ENCODE data around the gene FOXB1. TPM values are rescaled to one million over a fixed set of nuclear protein-coding genes. Genes with fewer than 3 reads are reported as not detected.

The FOXB1 gene
- total RNA-seq, 1 donor from 2014 or later: not detected

DNA sequence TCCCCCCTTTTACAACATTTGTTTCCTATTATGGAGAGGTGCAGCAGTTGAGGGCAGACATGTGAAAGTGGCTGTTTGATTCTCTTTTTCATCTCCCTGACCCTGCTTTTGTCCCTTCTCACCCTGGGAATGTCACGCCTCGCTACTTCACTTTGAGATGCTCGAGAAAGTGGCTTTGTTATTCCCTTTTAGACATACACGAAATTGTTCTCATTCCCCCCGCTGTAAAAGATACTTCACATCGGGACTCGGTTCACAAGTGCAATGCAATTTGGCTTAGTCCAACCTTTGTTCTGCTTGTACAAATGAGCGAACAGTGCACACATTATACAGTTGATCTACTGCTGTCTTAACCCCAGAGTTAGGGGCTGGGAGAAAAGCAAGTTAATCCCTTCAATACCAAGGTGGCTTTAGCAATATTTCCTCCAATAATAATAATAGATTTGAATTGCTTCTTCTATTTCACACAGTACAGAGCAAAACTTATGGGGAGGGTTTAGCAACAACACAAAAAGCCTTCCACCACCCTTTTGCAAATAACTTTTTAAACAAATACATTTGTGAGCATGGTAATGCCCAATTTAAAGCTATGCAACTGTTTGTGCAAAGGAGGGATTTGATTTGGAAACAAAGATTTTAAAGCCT is 5.7 kb upstream of the FOXB1 start:
- DNase-seq (ENCODE audit: low spot score) (no peak), ATAC-seq (no peak)

DNA sequence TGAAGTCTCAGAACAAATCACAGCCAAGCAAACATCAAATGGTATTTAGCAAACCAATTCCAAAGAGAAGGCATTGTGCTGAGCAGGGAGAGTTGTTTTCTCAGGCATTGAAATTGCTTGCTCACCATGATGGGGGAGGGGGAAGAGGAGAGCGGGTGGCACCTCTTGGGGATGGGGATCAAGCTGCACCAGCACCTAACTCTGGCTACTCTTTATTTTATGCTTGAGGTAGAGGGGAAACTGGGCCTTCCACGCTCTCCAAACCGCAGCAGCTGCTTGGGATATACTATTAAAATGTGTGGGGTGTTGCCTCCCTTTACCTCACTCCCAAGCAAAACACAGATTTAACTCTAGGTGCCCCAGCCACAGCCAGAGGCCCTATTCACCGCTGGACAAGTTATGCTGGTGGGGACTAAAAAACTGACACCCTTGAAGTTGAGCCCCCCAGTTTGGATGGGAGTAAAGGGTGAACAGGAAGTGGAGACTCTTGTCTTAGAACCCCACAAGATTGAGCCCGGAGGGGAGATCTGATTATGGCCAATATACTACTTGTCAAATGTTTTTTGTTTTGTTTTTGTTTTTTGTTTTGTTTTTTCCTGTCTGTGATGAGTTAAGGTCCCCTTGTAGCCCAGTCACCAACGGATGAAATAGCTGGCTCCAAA is 5.0 kb upstream of the FOXB1 start:
- DNase-seq (ENCODE audit: low spot score) (no peak), ATAC-seq (no peak)

DNA sequence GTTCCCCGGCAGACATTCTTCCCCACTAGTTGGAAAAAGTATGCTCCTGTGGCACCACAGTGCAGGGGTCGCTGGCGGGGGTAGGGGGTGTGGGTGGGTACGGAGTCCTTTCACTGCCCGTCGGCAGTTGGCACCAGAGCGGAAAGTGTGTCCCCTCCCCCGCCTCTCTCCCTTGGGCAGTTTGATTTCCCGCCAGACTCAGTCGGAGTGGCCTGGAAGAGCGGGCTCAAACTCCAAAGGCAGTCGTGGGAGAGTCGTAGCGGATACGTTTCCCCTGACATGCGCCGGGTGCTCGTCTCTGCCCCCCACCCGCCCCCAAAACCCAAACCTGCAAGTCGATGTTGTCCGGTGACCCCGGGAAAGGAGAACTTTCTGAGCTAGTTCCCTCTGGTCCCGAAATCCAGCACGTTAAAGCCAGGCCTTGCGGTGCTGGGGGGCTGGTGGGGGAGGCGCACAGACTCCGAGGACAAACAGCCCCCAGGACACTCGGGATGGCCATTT is 4.4 kb upstream of the FOXB1 start:
- ATAC-seq: peak; percentile 22

GRCh38 chr15:60000113-60000823 is 3.8 kb upstream of the FOXB1 start:
- ATAC-seq (peak; percentile 66), DNase-seq (ENCODE audit: low spot score) (no peak)

More for the DNA sequence above, 4.4 kb upstream of the FOXB1 start:
- DNase-seq (ENCODE audit: low spot score): no peak

DNA sequence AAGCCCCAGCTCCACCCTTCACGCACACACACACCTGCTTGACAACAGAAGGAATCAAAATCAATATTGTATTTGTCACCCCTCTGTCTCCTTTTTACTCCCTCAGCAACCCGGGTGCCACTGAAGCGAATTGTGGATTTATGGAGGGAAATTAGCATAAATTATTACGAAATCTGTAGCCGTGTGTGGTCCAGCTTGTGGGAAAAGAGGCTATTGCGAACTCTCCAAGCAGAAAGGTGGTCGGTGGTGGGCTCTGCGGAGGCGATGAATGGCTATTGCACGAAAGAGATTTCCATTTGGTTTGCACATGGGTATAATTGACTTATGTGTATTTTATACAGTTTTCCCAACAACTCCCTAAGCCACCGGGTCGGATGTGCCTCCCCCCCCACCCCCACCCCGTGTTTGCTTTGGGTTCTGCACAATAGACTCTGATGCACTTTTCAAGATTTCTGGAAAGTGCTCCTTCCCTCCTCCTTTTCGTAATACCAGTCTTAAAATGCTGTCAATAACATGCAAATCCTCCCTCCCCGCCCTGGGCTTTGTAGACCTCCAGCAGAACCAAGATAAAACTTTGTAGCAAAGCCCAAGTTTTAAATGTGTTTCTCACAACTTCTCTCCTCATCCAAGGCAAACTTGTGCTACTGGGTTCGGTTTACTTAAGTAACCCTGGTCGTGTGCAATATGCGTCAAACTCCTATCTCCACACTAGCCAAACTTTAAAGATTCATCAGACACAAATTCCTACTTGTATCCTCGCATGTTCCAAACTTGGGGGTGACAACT is 3.1 kb upstream of the FOXB1 start:
- DNase-seq (ENCODE audit: low spot score): no peak
- ATAC-seq: no peak

GRCh38 chr15:60001610-60002527 is 2.2 kb upstream of the FOXB1 start:
- no peak for DNase-seq (ENCODE audit: low spot score)
- no peak for ATAC-seq

- no peak for ATAC-seq
- no peak for DNase-seq (ENCODE audit: low spot score)
Measured at GRCh38 chr15:60002528-60003218, 1.4 kb upstream of the FOXB1 start.

DNA sequence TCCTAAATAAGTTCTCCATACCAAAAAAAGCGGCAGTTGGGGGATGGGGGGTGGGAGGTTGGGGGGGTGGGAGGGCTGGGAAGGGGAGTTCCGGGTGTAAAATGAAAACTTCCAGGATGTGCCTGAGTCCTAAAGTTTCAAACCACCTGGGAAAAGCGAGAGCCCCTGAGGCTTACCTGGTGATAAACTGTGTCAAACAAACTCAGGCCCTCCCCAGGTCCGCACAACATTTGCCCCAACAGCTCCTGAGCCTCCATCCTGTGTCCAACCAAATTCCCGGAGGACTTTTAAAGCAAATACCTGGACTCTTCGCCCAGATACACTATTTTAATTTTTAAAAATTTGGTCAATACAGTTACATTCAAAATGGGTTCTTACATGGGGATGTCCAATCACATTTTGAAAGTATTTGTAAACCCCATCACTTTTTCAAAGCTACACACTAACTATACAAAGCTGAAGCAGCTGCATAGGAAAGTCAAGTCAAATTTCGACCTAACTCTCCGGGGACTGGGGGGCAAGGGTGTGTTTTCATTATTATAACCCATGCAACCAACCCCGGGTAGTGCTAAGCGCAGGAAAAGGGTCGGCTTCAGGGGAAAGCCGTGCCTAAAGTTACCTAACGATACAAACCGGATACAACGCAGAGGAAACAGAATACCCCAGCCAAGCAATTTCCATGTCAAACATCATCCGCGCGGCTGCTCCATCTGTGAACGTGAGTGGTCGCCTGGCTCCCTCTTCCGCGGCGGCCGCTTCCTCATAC is 685 bp upstream of the FOXB1 start:
- DNase-seq (ENCODE audit: low spot score): no peak
- no peak for ATAC-seq

DNA sequence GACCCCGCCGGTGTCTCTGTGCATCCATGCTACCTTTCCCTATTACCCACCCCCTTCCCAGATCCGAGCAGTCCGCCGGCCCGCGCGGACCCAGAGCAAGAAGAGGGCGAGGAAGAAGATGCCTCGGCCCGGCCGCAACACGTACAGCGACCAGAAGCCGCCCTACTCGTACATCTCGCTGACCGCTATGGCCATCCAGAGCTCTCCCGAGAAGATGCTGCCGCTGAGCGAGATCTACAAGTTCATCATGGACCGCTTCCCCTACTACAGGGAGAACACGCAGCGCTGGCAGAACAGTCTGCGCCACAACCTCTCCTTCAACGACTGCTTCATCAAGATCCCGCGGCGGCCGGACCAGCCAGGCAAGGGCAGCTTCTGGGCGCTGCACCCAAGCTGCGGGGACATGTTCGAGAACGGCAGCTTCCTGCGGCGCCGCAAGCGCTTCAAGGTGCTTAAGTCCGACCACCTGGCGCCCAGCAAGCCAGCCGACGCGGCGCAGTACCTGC is 788 bp downstream of the FOXB1 start:
- ATAC-seq (no peak), DNase-seq (ENCODE audit: low spot score) (no peak)

DNA sequence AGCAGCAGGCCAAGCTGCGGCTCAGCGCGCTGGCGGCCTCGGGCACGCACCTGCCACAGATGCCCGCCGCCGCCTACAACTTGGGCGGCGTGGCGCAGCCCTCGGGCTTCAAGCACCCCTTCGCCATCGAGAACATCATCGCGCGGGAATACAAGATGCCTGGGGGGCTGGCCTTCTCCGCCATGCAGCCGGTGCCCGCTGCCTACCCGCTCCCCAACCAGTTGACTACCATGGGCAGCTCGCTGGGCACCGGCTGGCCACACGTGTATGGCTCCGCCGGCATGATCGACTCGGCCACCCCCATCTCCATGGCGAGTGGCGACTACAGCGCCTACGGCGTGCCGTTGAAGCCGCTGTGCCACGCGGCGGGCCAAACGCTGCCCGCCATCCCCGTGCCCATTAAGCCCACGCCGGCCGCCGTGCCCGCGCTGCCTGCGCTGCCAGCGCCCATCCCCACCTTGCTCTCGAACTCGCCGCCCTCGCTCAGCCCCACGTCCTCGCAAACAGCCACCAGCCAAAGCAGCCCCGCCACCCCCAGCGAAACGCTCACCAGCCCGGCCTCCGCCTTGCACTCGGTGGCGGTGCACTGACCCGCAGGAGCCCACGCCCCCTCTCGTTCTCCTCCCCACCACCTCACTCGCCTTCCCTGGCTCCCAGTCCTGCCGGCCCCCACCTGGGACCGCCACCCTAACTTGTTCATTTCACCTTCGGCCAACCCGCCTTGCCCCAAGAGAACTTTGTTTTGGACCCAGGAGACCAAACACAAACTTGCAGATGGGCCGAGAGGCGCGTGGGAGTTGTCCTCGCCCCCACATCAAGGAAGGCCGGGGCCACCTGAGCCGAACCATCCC is 1.5 kb downstream of the FOXB1 start:
- DNase-seq (ENCODE audit: low spot score) (no peak), ATAC-seq (peak; percentile 42)

DNA sequence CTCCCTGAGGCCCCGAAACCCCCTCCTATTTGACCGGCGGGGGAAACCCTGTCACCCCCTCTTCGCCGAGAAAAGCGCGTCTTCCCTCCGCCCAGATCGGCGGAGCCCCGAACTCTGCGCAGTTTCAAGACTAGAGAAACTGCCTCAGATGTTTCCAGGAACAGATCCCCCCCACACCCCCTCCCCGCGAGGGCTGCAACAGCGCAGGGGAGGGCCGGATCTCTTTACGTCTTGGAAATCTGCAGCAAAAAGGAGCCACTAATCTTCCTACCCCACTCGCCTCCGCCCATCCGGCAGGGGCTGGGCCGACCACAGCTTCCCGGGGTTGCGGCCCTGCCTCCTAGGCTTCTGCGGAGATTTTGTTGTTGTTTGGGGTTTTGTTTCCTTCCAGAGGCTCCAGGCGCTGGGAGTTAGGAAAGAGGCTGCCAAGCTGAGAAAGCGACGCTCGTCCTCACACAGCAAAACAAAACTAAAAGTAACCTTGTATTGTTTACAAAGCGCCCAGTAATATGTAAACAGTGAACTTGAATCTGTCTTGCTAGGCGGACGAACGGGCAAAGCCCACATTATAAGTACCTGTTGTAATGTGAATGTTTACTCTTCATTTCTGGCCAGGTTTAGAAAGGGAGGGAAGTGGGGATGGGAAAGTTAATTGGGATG is 2.2 kb downstream of the FOXB1 start:
- ATAC-seq (peak; percentile 81), DNase-seq (ENCODE audit: low spot score) (no peak)

DNA sequence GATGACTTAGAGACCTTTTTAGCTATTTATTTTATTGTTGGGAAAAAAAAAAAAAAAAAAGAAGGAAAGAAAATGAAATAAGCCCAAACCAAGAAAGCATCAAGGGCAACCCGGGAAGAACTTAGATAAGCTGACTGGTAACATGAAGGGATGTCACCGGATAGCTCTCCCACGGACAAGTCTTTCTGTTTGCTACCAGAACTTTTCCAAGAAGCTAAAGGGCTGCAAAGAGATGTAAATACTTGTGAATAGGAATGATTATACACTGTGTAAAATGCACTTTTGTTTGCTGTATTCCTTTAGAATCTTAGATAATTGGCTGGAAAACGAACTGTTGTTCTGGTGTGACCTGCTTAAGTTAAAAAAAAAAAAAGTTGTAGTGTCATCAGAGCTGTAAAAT is 2.8 kb downstream of the FOXB1 start:
- DNase-seq (ENCODE audit: low spot score): no peak

GRCh38 chr15:60009124-60009960 is 5.2 kb downstream of the FOXB1 start:
- no peak for ATAC-seq
- no peak for DNase-seq (ENCODE audit: low spot score)

More for the DNA sequence above, 2.8 kb downstream of the FOXB1 start:
- no peak for ATAC-seq

DNA sequence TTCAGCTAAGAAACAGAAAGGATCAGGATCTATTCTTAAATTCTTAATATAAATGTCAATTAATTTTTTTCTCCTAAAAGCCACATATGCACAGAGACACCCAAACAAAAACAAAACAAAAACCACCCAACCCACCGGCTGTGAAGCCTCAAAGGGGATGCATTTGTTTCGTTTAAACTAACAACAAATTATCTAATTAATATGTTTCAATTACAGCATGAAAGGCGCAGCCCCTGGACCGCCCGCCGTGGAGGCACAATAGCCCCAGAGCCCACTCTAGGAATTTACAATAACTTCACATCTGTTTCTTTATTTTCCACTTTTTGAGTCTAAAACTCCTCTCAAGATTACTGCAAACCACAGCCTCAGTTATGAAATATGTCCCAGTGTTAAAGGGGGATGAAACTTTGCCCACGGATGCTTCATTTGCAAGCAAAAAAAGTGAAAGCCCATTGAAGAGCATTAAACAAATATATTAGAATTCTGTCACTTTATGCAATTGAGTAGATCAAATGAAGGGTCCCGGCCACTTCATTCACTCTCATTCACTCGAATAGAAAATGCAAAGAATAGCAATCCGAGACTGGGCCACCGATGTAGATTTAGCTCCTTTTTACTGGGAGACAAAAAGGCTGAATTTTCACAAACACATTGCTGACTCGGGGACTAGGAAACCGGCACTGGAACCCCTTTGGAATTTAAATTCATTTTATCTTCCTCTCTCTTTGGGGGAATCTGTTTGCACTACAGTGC is 6.0 kb downstream of the FOXB1 start:
- ATAC-seq: no peak
- no peak for DNase-seq (ENCODE audit: low spot score)

GRCh38 chr15:60010858-60011257 is 6.7 kb downstream of the FOXB1 start:
- no peak for DNase-seq (ENCODE audit: low spot score)
- no peak for ATAC-seq

Data from left lobe of liver (tissue), 2 donors.